ENCODE measurements around the gene PARVA.

PARVA gene

DNA sequence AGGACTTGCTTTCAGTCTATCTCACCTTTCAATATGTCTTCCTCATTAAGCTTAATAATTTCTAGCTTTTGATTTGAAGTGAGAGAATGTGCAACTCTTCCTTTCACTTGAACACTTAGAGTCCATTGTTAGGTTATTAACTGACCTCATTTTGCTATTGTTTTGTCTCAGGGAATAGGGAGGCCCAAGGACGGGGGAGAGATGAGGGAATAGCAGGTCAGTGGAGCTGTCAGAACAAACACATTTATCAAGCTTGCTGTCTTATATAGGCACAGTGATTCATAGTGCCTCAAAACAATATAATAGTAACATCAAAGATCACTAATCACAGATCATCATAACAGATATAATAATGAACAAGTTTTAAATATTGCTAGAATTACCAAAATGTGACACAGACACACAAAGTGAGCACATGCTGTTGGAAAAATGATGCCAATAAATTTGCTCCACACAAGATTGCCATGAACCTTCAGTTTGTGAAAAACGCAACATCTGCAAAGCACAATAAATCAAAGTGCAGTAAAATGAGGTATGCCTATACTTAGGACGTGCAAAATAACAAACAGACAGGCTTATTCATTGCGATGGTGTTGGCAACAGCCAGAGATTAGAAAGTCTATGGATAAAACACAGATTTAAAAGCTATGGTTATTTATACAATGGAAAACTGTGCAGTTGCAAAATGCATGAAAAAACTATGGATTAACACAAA is 190.5 kb downstream of the PARVA start:
- H3K27ac Mint-ChIP-seq = no peak overlapping the region
- DNase-seq (ENCODE audit: low spot score in 2 of 2) = no peak
- no peaks in the 10 kb centered on the region for H3K36me3 Mint-ChIP-seq
- H3K27me3 Mint-ChIP-seq = peaks cover 2% of the 10 kb centered on the region
- no peak for ATAC-seq (ENCODE audit: low read depth)
- H3K9me3 Mint-ChIP-seq = peaks cover 1% of the 10 kb centered on the region
- no peaks in the 10 kb centered on the region for H3K4me1 Mint-ChIP-seq
- H3K4me3 Mint-ChIP-seq = no peak overlapping the region

GRCh38 chr11:12569499-12570425 is 192.4 kb downstream of the PARVA start:
- DNase-seq (ENCODE audit: low spot score in 2 of 2) (no peak), ATAC-seq (ENCODE audit: low read depth) (no peak)
- Mint-ChIP-seq H3K27ac (no peak overlapping the region), H3K9me3 (peaks cover 2% of the 10 kb centered on the region), H3K27me3 (peaks cover 2% of the 10 kb centered on the region), H3K36me3 (no peaks in the 10 kb centered on the region), H3K4me1 (no peaks in the 10 kb centered on the region), H3K4me3 (no peak overlapping the region)

DNA sequence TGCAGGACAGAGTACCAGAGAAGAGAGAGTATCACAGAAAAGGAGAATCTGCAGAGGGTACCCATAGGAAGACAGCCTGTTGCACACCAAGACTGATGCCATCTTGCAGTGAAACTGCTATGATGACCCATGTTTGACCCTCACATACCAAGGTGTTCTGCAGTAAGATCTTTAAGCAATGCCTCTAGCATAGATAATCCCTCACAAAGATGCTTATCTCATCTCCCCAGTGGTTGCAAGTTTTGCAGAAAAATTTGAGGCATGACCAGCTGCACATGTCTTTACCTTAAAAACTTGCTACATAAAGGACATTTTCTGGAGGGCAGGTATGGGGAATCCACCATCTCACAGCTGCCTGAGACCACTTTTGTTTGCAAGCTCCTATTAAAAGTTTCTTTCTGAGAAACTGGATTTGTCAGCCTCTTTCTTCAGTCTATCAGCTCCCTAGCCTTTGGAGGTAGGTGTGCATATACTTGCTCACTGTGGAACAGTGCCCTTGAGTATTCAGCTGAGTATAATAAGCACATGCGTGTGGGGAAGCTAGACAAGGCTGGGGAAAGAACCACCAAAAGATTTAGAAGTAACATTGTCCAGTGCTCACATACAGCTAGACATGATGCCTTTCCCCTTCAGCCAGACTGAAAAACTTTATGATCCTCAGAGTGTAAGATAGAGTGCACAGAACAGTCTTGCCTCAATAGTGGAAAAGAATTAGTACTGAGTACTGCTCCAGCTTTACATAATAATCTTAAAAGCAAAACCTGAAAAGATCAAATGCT is 196.5 kb downstream of the PARVA start:
- Mint-ChIP-seq H3K4me1 (no peaks in the 10 kb centered on the region), H3K27me3 (no peaks in the 10 kb centered on the region), H3K4me3 (no peak overlapping the region), H3K36me3 (no peaks in the 10 kb centered on the region), H3K9me3 (peaks cover 4% of the 10 kb centered on the region), H3K27ac (no peak overlapping the region)
- DNase-seq (ENCODE audit: low spot score in 2 of 2) = no peak
- ATAC-seq (ENCODE audit: low read depth) = no peak

DNA sequence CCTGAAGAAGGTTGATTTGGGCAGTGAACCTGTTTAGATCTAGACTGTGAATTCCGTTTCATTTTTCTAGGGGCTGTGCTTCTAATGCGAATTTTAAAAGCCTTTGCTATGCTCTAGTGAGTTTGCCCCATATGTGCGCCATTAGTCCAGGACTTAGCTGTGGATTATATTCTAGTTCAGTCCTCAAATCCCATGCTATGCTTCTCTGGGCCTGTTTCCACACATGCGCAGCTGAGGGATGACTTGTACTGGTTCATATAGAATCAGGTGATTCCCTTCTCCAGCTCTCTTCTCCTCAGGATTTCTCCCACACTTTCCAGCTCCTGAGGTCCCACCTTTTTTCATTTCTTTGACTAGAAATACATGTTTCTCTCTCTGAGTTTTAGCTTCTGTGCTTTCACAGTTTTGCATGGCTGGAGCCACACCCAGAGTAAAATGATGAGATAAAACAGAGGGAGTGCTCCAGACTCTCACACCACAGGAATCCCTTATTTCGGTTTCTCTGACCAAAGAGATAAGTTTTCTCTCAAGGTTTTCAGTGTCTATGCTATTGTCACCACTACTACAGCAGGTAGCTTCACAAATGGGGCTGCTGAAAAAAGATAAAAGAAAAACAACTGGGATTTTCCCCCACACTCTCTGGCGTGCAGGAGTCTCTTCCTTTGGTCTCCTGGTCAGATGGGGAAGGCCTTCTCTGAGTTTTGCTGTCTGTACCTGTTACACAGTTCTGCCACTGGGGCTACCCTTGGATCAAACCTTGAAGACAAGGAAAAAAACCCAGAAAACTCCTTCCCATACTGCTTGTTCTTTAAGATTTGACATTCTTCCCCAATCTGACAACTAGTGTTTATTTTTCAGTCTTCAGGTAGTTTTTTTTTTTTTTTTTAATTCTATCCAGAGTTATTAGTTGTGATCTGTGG is 200.6 kb downstream of the PARVA start:
- H3K27me3 Mint-ChIP-seq = no peaks in the 10 kb centered on the region
- H3K27ac Mint-ChIP-seq = no peak overlapping the region
- DNase-seq (ENCODE audit: low spot score in 2 of 2) = no peak
- H3K4me3 Mint-ChIP-seq = no peak overlapping the region
- ATAC-seq (ENCODE audit: low read depth) = no peak
- no peaks in the 10 kb centered on the region for H3K36me3 Mint-ChIP-seq
- H3K4me1 Mint-ChIP-seq = no peaks in the 10 kb centered on the region
- H3K9me3 Mint-ChIP-seq = peaks cover 4% of the 10 kb centered on the region

DNA sequence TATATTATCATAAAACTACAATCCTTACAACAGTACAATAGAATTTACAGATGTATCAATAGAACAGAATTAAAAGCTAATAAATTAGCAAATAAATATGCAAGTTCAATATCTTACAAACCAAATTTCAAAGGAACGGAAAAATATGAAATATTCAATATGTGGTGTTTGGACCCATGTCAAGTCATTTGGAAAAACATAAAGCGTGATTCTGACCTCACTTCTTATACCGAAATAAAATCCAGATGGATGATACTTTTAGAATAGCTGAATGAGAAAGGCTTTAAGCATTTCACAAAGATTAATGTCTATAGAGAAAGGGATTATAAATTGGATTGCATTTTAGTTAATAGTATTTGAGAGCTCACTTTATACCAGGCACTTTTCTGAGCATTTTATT is 204.0 kb downstream of the PARVA start:
- Mint-ChIP-seq H3K4me3 (no peak overlapping the region), H3K4me1 (no peaks in the 10 kb centered on the region), H3K27ac (no peak overlapping the region), H3K9me3 (peaks cover 2% of the 10 kb centered on the region), H3K36me3 (no peaks in the 10 kb centered on the region), H3K27me3 (no peaks in the 10 kb centered on the region)
- ATAC-seq (ENCODE audit: low read depth) (no peak), DNase-seq (ENCODE audit: low spot score in 2 of 2) (no peak)

DNA sequence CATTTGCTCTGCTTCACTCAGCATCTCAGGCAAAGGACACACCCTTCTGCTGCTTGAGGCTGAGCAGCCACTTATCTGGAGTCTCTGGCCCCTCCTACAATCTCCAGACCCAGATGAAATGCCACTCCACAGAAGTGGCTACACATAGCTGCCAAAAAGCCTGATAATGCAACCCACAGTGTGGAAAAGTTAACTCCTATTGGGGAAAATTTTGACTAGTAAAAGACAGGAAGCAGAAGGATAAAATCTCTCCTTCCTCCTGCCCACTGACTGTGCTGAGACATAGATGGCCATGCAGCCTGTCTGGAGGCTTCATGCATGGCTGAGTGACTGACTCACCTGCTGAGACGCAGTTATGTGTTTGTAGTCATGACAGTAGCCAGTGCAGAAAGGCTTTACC is 204.6 kb downstream of the PARVA start:
- DNase-seq (ENCODE audit: low spot score in 2 of 2) (no peak), ATAC-seq (ENCODE audit: low read depth) (no peak)
- Mint-ChIP-seq H3K4me1 (no peaks in the 10 kb centered on the region), H3K9me3 (peaks cover 2% of the 10 kb centered on the region), H3K4me3 (no peak overlapping the region), H3K27ac (no peak overlapping the region), H3K27me3 (no peaks in the 10 kb centered on the region), H3K36me3 (no peaks in the 10 kb centered on the region)
